AML-193 (cell line): ENCODE results near the gene C2.
A peak's percentile ranks its signal among the peaks of the same experiment; 100 is the strongest.

ENCODE experiments used
- DNase-seq, 2 experiments: peaks; one replicate each; lab custom pipeline; 2025; lab: John Stamatoyannopoulos, UW

Gene C2

GRCh38 chr6:31927242-31927862, at the start of gene C2:
Gene C2, plus strand, starts transcription at chr6:31927717. Its CDS starts 36 bp downstream, at chr6:31927753.
- DNase-seq: no peak

- DNase-seq: no peak
Measured at GRCh38 chr6:31878222-31878621, 49.3 kb upstream of the C2 start.

GRCh38 chr6:31878726-31879125, 48.8 kb upstream of the C2 start, which contains the start of gene SLC44A4:
Gene SLC44A4, minus strand, starts transcription at chr6:31878997. Its CDS starts 17 bp downstream, at chr6:31878980.
- no peak for DNase-seq

GRCh38 chr6:31879143-31879542, 48.4 kb upstream of the C2 start:
- DNase-seq: no peak

- no peak for DNase-seq
Measured at GRCh38 chr6:31879901-31880300, 47.6 kb upstream of the C2 start.

- DNase-seq: no peak
Measured at GRCh38 chr6:31880616-31881015, 46.9 kb upstream of the C2 start.

GRCh38 chr6:31881136-31881859, 46.2 kb upstream of the C2 start:
- DNase-seq: no peak

GRCh38 chr6:31882344-31882743, 45.2 kb upstream of the C2 start:
- DNase-seq: no peak

GRCh38 chr6:31883676-31884075, 43.8 kb upstream of the C2 start:
- no peak for DNase-seq

- DNase-seq: no peak
Measured at GRCh38 chr6:31884528-31885035, 42.9 kb upstream of the C2 start.

GRCh38 chr6:31886541-31886991, 41.0 kb upstream of the C2 start:
- no peak for DNase-seq

GRCh38 chr6:31887173-31888007, 40.1 kb upstream of the C2 start:
- DNase-seq: no peak

- peak in 1 of 2 experiments; percentile 9 for DNase-seq
Measured at GRCh38 chr6:31888276-31889258, 39.0 kb upstream of the C2 start.

GRCh38 chr6:31889331-31889972, 38.1 kb upstream of the C2 start:
- no peak for DNase-seq

GRCh38 chr6:31892821-31893220, 34.7 kb upstream of the C2 start:
- peak; percentile 27 to 57 for DNase-seq

GRCh38 chr6:31896493-31896855, 31.0 kb upstream of the C2 start:
- DNase-seq: no peak

GRCh38 chr6:31896856-31897611, 30.5 kb upstream of the C2 start:
- no peak for DNase-seq

GRCh38 chr6:31897612-31898382, 29.7 kb upstream of the C2 start, which contains the start of gene EHMT2:
Gene EHMT2, minus strand, starts transcription at chr6:31897698. Its CDS starts 21 bp downstream, at chr6:31897677.
- peak; percentile 83 to 90 for DNase-seq

GRCh38 chr6:31898383-31899011, 29.0 kb upstream of the C2 start:
- peak; percentile 31 to 64 for DNase-seq
